GM18951 (cell line): Measurements from ENCODE around the gene AKAP12.

Experiments
- POLR2A ChIP-seq: IDR thresholded peaks from 4 replicates; pipeline ENCODE4 v1.6.1; 2011; ENCODE audit warnings: mild to moderate bottlenecking; ENCODE audit not compliant: insufficient read length, insufficient read depth; ENCODE audit errors: extremely low read depth
- in situ Hi-C: fragments of 300-500 bp; cut with MboI; formaldehyde crosslinking; loops from one replicate; pipeline ENCODE4 v1.12.0; 2022; ENCODE audit warnings: low sequenced_read_pairs, mixed read lengths, inconsistent platforms; ENCODE audit not compliant: unreplicated experiment

Gene AKAP12

GRCh38 chr6:151276112-151276740, 36.5 kb downstream of the AKAP12 start:
- no peak for TF ChIP-seq POLR2A
- in situ Hi-C loops: no loop called here

DNA sequence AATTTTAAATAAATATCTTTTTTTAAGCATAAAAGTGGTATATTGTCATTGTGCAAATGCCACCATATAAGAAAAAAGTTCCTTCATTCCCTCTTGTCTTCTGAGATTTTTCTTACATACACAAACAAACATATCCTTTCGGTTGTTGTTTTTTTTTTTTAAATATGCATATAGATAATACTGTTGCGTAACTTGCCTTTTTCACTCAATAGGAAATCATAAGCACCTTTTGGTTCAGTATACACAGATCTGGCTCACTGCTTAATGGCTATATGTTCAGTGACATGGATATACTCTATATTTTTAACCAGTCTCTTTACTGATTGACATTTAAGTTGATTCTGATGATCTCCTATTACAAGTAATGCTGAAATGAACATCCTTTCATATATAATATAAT, 40.1 kb downstream of the AKAP12 start:
- no peak for TF ChIP-seq POLR2A
- in situ Hi-C loops: no loop called here

- no peak for TF ChIP-seq POLR2A
- in situ Hi-C loops: no loop called here
Measured at GRCh38 chr6:151280859-151281258, 41.1 kb downstream of the AKAP12 start.

DNA sequence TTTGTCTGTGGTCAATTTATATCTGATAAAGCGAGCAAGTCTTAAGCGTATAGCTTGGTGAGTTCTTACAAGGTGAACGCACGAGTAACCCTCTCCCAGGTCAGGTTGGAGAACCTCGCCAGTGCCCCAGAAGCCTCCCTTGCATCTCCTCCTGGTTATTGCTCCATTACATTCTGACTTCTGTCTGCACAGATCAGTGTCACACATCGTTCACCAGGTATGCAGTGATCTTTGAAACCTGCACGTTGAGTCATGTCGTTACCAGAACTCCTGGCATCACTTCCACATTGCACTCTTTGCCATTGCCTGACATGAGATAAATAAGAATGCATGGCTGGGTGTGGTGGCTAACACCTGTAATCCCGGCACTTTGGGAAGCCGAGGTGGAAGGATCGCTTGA, 44.2 kb downstream of the AKAP12 start:
- TF ChIP-seq POLR2A: no peak
- in situ Hi-C loops: no loop called here

GRCh38 chr6:151284548-151285017, 44.8 kb downstream of the AKAP12 start:
- TF ChIP-seq POLR2A: no peak
- in situ Hi-C loops: no loop called here

GRCh38 chr6:151285122-151285521, 45.4 kb downstream of the AKAP12 start:
- in situ Hi-C loops: no loop called here
- no peak for TF ChIP-seq POLR2A

DNA sequence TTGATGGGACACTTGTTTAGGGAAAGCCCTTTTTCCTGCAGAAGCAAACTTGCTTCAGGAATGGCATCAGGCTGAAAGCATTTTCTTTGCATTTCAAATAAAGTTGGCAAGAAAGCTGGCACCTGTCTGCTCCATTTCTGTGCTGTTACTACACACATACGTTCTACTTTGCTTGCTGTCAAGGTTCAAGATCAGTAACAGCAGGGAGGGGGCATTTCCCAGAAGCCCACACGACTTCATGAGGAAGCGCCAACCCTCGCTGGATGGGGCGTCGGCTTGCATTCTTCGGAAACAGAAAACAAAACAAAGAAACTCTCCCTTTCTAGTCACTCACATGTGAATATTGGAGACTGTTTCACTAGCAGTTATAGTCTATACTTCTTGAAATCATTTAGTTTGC, 46.4 kb downstream of the AKAP12 start:
- in situ Hi-C loops: no loop called here

DNA sequence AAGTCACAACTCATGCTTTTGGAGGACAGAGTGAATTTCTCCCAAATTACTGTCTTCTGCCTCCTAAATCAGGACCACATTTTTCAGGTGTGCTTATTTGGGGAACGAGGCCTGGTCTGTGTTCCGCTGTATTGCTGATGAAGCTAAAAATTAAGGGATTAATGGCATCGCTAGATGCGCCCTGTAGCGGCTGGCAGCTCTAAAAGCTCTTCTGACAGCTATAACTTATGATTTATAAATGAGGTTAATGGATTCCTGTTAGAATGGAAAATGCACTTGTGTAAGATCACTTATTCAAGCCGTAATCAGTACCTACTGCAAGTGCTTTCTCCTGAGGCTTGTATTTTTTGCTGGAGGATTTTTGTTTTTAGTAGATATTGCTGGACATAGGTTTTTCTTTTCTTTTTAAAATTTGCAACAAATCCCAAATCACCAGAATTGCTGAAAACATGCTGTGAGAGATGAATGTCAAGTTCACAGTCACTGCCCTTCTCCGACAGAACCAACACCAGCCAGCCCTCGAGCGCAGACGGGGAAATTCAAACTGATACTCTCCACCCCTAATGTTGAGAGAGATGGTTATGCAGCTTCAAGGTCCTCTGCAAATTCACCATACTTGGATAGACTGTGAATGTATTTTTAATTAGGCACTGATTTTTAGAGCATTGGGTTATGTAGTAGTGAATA, 49.1 kb downstream of the AKAP12 start:
- in situ Hi-C loops: no loop called here
- no peak for TF ChIP-seq POLR2A

More for the DNA sequence above, 46.4 kb downstream of the AKAP12 start:
- TF ChIP-seq POLR2A: no peak

DNA sequence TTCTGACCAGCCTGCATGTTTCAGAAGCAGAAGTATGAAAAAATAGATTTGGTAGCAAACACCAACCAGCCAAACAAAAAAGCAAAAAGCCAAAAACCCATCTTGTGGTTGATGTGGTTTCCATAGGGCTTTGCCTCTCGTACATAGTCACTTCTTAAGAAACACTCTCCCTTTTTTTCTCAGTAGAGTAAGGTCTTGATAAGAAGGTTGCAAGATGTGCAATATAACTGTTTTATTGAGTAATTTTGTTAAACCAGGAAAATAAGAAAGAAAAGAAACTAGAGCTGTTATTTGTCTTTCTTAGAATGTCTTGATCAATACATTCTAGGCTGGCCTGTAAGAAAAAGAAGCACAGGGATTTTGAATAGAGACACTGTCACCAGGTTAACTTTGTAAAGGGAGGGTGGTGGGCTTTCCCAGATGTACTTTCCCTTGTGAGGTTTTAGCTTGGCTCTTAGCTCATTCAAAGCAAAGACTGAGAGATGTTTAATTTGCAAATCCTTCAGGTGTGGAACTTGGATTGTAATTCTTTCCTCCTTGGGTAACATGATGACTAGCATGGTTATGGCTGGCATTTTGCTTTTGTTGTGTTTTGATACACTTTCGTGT, 49.7 kb downstream of the AKAP12 start:
- no peak for TF ChIP-seq POLR2A
- in situ Hi-C loops: no loop called here

- in situ Hi-C loops: no loop called here
- TF ChIP-seq POLR2A: no peak
Measured at GRCh38 chr6:151290877-151291721, 51.3 kb downstream of the AKAP12 start.

- no peak for TF ChIP-seq POLR2A
- in situ Hi-C loops: no loop called here
Measured at GRCh38 chr6:151291722-151292059, 51.9 kb downstream of the AKAP12 start.

DNA sequence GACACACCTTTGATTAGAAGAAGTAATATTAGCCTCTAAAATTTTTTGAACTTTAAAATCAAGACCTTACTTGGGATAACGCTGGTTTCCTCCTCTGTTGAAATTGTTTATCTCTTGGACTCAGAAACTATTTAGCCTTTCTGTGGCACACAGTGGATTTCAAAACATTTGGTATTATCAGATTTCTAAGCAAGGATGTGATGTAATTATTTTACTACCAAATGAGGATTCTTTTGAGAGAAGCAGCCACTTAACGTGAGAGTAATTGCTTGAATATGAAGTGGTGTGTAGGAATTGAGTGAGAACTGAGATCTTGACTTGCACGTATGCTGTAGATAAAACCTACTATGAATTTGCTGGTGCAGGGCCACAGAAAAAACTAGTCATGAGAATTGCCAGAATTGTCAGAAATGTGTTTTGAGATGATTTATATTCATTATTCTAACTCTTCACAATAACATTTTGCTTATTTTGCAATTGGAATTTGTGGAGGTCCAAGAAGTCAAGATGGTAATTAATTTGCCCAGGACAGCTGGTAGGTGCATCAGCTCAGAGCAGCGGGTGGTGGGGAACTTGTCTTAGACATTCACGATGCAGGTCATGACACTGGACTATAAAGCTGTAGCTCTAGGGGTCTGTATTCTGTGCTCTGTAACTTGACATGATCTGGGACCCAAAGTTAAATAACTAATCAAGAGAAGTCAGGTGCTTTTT, 53.4 kb downstream of the AKAP12 start:
- in situ Hi-C loops: no loop called here

DNA sequence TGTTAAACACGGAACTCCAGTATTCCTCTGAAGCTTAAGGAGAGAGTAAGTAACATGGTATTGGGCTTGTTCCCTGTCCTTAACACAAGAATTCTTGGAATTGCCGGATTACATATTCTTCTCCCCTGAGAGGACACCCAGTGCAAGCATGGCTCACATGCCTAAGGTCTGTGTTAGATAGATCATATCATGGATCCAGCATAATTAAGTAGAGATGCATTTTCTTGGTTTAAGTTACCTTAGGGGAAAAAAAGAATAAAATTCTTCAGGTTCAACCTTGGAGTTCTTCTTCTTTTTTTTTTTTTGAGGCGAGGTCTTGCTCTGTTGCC, 53.9 kb downstream of the AKAP12 start:
- TF ChIP-seq POLR2A: no peak

More for the DNA sequence above, 53.4 kb downstream of the AKAP12 start:
- no peak for TF ChIP-seq POLR2A

More for the DNA sequence above, 53.9 kb downstream of the AKAP12 start:
- in situ Hi-C loops: no loop called here
